ENCODE measurements around the gene MAGEA4.

DNA sequence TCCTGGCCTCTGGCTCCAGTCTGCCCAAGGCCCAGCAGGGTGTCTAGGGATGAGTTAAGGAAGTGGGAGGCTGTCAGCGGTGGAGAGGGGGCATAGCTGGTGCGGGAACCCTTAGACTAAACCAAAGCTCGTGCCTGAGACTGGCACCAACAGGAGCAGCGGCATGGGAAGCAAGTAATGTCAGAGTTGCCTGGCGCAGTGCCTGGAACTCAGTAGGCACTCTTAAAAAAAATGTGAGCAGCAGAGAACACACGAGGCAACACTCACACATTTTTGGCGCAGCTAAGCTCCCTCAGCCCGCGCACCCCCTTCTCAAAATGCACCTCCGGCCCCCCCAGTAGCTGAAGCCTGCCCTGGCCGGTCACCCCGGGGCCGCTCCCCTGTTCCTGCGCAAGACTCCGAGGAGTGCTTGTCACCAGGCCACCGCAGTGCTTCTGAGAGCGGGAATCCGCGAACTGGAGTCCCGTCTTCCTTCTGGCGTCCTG lies 61.2 kb downstream of the MAGEA4 start:
- TF ChIP-seq, protein P1, sequence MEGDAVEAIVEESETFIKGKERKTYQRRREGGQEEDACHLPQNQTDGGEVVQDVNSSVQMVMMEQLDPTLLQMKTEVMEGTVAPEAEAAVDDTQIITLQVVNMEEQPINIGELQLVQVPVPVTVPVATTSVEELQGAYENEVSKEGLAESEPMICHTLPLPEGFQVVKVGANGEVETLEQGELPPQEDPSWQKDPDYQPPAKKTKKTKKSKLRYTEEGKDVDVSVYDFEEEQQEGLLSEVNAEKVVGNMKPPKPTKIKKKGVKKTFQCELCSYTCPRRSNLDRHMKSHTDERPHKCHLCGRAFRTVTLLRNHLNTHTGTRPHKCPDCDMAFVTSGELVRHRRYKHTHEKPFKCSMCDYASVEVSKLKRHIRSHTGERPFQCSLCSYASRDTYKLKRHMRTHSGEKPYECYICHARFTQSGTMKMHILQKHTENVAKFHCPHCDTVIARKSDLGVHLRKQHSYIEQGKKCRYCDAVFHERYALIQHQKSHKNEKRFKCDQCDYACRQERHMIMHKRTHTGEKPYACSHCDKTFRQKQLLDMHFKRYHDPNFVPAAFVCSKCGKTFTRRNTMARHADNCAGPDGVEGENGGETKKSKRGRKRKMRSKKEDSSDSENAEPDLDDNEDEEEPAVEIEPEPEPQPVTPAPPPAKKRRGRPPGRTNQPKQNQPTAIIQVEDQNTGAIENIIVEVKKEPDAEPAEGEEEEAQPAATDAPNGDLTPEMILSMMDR (IDR thresholded peaks at IDR 0.05; ENCODE audit: low read depth, low read length, poor library complexity, severe bottlenecking), result no peak
- no peak for TF ChIP-seq EZH2phosphoT487 (IDR thresholded peaks at IDR 0.05; ENCODE audit: borderline replicate concordance, low read length)
